ENCODE data around the gene SLC6A13.
"Not testable (repeated sequence)": the region's sequence is repeated elsewhere in the genome, so short reads cannot be mapped to it uniquely, and the experiment has no call there.

SLC6A13 gene

DNA sequence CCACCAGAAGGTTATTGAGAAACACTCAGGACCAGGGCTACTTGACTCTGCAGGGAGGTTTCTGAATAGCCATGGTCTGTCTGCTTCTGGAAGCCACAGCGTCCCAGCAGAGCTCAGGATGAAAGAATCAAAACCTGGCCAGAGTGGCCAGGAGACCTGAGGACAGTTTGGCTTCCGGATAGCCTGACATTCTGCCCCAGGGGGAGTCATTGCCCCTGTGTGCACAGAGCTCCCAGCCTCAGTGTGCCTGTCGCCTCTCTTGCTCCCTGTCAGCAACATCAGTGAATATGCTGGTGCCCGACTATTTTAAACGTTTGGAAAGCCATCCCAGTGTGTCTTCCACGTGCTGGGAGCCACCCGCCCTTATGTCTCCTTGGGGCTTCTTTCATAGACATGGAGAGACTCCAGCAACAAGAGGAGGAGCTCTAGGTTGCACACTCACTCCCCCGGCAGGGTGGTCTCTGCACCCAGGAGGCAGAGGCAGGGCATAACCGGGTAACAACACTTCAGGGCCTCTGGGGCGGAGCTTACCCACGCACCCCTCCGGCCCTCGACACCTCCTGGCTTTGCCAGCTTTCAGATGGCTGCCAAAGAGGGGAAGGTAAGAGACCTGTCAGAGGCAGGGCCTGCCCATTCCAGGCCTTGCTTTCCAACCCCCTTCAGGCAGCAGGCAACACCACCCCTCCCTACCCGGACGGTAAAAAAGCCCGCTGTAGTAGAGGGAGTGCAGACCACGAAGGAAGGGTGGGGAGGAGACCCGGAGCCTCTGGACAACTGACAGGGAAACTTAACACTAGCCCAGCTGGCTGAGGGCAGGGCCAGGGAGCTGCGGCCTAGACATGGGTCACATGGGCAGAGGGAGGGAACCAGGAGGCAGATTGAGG is 29.7 kb downstream of the SLC6A13 start:
- DNase-seq, result no peak

DNA sequence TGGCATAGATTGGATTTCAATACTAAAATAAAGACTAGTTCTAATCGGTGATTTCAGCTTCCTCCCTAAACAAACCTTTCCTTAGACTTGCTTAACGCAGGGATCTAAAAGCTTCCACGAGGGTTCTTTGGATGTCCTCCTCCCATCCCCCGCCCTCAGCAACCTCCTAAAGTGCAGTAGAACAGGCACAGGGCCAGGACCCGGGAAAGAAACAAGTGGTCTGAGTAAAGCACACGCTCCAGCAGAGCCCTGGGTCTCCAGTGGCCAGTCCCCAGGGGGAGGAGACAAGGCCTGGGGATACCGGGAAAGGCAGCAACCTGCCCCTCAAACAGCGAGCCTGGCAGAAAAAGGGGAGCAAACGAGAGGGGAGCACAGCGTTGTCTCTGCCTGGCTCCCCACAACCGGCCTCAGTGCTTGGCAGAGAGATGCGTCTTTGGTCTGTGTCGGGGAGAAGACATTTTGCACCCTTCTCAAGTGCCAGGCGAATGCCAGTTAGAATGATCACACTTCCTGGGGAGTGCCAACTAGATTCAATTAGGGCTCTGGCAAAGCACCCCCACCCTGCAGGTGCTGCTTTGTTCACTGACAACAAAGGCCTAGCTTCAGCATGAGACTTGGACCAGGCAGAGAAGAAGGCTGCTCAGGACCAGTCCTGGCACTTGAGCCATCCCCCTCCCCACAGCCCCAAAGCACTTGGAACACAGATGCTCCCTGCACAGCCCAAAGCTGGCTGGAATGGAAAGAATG is 31.5 kb downstream of the SLC6A13 start:
- peak; percentile 19 for DNase-seq

DNA sequence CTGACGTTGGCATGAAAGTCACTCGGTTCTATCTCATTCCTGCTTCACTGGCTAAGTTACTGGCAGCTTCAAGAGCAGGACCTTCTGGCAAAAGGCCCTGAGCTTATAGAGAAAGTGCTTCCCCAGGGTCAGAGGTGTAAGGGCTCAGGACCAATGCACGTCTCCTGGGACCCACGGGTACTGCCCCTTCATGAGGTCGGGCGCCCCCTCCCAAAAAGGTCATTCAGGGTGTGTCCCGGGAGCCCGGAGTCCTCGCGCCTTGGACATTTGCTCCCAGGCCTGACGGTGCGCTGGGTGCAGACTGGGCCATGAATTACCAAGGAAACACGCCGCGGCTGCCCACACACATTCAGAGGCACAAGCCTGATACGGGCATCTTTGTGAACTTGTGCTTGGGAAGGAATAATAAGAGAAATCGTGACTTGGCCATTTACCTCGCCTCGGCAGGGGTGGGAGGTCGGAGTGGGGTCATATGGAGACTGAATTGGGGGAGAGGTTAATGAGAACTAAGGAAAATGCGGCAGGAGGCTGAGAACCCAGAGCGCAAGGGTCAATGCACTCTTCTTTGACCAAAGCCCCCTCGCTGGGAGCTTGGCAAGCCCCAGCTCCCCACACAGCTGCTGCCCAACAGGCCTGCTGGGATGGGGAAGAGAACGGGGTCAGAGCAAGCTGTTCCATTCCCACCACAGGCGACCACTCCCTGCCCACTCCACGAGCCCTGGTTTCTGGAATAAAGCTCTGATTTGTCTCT is 33.0 kb downstream of the SLC6A13 start:
- no peak for DNase-seq

- no peak for DNase-seq
Observed at GRCh38 chr12:228846-229200, 33.8 kb downstream of the SLC6A13 start.

- DNase-seq, result no peak
Observed at GRCh38 chr12:227923-228845, 34.5 kb downstream of the SLC6A13 start.

GRCh38 chr12:227286-227915 is 35.2 kb downstream of the SLC6A13 start:
- DNase-seq, result no peak

GRCh38 chr12:226401-226800 is 36.2 kb downstream of the SLC6A13 start:
- no peak for DNase-seq

GRCh38 chr12:225012-225411 is 37.6 kb downstream of the SLC6A13 start:
- no peak for DNase-seq

GRCh38 chr12:224330-224729 is 38.3 kb downstream of the SLC6A13 start:
- DNase-seq, result no peak

DNA sequence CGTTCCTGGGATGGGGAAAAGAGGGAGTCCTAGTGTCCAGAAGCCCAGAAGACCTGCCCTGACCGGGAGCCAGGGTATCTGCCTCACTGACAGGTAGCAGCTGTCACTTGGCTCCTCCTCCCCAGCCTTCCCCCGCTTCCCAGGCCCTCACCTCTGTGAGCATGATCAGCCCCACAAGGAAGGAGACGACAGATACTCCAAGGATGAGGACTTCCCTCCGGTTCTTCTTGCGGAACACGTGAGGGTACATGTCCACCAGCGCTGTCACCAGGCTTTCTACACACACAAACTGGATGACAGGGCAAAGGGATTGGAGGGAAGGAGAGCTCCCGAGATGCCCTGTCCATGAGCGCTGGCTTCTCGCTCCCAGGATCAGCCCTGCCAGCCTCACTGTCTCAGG is 38.8 kb downstream of the SLC6A13 start:
- DNase-seq, result no peak

DNA sequence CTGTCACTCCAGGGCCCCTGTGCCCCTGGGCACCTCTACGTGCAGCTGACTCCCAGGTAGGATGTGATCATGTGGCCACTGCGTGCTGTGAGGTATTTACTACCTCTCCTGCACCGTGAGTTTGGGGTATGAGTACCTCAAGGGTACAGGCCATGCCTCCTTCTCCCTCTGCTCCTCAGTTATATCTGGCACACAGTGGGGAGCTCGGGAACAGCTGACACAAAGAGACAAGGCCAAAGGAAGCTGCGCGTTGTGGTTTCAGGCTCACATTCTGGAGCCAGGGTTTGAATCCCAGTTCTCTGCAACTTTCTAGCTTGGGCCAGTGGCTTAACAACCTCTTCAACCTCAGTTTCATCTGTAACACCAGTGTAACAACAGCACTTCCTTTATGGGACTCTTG is 40.9 kb downstream of the SLC6A13 start:
- no peak for DNase-seq

DNA sequence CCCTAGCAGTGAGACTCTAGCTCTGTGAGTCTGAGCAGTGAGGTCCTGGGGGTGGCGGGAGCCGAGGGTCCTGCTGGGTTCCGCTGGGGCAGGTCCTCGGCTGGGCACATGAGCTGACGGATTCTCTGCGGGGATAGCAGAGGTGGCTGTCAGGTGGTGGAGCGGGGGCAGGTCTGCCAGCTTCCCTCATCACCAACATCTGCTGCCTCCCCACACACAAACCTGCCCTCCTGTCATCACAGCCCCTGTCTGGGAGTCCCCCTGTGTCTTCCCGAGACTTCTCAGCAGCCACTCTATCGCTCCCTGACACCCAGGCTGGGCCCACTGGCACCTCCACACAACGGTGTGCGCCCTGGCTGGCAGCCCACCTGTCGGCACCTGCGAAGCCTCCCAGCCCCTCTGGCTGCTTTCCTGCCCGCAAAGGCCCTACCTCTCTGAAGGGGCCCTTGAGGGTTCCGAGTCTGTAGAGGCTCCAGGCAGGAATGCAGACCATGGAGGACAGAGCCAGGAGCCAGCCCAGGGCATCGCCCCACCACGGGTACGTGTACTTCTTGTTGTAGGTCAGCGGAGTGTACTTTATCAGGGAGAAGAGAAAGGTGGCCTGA is 41.6 kb downstream of the SLC6A13 start:
- DNase-seq, result no peak

DNA sequence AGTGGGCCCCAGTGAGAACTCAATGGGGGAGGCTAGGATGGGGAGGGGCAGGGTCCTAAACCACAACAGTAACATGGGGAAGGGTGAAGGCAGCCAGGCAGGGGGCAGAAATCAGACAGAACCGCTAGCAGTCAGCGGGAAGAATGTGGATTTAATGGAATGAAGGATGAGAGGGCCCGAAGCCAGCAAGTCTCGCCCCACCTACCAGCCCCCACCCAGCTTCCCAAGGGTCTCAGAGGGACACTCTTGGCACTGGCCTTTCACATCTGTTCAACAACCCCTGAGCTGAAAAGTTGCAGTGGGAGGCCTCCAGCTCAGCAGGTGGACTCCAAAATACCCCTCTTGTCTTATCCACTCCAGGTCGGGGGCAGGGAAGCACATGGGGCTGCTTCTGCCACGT is 42.1 kb downstream of the SLC6A13 start:
- DNase-seq, result no peak

- DNase-seq, result peak; percentile 47
Observed at GRCh38 chr12:219891-220352, 42.7 kb downstream of the SLC6A13 start.

DNA sequence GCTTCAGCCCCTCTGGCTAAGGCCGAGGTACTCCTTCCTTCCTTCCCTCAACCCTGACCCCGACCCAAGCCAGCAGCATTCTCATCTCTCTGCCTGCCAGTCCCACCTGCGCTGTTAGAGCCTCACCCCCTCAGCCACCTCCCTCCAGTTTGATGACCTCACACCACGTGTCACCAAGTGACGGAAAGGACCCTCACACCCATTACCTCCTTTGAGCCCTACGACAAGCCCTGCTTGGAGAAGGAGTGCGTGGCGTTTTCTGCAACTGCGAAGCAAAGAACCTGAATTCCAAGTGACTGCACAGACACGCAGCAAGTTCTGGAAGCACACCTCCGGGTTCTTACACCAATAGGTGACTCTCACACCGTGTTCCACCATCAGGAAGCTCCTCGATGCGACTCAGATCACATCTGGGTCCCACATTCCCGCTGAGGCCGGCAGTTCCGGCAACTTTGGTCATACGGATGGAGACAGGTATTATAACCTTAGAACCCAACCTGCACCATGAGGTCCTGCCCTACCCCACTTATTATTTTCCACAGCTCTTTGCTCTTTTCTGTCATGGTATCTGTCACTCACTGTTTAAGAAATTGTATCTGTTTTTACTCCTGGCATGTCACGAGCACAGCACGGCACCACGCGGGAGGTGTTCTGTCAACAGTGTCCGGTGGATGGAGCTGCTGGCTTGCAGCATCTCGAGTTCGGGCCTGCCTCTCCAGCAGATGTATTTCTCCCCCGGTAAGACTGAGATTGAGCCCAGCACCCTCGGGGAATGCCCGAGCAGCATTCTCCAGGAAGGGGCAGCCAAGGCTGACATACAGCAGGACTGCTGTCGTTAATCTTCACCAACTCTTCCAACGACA is 43.7 kb downstream of the SLC6A13 start:
- no peak for DNase-seq

DNA sequence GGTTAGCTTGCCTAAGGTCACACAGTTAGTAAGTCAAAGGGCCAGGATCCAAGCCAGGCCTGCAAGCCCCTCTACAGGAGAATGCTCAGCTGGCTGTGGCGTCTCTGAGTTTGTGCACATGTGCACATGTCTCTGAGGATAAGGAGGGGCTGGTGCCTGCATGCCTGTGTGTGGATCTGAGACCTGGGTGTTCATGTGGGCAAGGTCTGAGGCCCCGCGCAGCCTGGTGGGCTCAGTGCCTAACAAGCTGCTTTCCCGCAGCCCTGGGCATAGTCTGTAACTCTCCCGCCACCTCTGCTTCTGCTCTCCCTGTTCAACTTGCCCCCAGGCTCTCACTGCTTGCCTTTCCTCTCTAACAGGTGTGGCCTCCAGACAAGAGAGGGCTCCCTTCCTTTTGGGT is 44.4 kb downstream of the SLC6A13 start:
- no peak for DNase-seq

GRCh38 chr12:217029-217428 is 45.6 kb downstream of the SLC6A13 start:
- DNase-seq, result not testable (repeated sequence)

- DNase-seq, result no peak
Observed at GRCh38 chr12:215116-215515, 47.5 kb downstream of the SLC6A13 start.

DNA sequence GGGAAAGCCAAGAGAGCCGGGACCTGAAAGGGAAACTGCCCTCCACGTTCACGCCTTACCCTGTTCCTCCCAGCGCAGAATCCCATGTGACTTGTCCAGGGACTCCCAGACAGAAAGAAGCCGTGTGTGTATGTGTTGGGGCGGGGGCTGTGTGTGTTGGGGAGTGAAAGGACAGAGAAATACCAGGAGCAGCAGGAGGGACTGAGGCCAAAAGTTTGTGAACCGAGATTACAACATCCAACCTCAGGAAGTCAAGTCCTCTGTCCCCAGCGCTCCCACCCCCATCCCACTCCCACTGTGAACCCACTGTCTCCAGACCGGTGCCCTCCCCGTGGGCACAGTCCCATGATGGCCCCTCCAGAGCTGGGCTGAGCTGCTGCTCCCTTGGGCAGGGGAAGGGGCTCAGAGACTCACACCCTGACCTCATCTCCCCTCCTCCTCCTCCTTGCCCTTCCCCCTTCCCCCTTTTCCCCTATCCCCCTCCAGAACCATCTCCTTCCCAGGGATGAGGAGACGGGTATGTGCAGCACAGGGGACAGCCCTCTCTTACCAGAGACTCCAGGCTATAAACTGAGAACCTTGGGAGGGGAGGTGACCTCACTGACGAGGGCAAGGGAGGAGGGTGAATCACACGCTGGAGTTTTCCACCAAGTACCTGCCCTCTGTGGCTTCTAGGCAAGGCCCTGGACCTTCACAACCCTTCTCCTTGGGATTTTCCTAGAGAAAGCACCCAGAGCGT is 48.5 kb downstream of the SLC6A13 start, which contains the start of gene SLC6A12:
Gene SLC6A12 (minus strand): TSS at position 155 of the 739 bp plus-strand sequence. CDS start 4,171 bp downstream, outside the sequence.
- no peak for DNase-seq

Measured in midbrain (tissue), 1 donor.